Calu3 (cell line): ENCODE measurements around the gene FSD1. TPM values are rescaled to one million over a fixed set of nuclear protein-coding genes. Genes with fewer than 3 reads are reported as not detected.
"Not testable (repeated sequence)": the region's sequence is repeated elsewhere in the genome, so short reads cannot be mapped to it uniquely, and the experiment has no call there.

Experiments used
- BruUV-seq: library from RNA; stranded (reverse); fragments of 400-500 nt; replicated peaks from 2 replicates; lab custom pipeline; 2021; lab: Mats Ljungman, UMichigan
- CTCF ChIA-PET: fragments of 300-600 bp; sonication (Branson Sonifier 250); formaldehyde crosslinking; loops from one replicate; lab custom pipeline; 2022; ENCODE audit warnings: antibody characterized with exemption; lab: Charles Lee
- DNase-seq: peaks from one replicate; pipeline ENCODE4 v3.0.0; 2022
- H3K27ac Mint-ChIP-seq: one replicate; pipeline ENCODE4 v1.8.0; 2022; ENCODE audit warnings: mixed read lengths; ENCODE audit not compliant: unreplicated experiment
- H3K27me3 Mint-ChIP-seq: one replicate; pipeline ENCODE4 v1.8.0; 2022; ENCODE audit warnings: mixed read lengths; ENCODE audit not compliant: unreplicated experiment
- H3K36me3 Mint-ChIP-seq: one replicate; pipeline ENCODE4 v1.8.0; 2022; ENCODE audit warnings: mild to moderate bottlenecking, moderate library complexity, mixed read lengths; ENCODE audit not compliant: insufficient read depth, unreplicated experiment
- H3K4me1 Mint-ChIP-seq: one replicate; pipeline ENCODE4 v1.8.0; 2022; ENCODE audit warnings: mild to moderate bottlenecking, low read depth, mixed read lengths; ENCODE audit not compliant: unreplicated experiment
- H3K4me3 Mint-ChIP-seq: one replicate; pipeline ENCODE4 v1.8.0; 2022; ENCODE audit warnings: mild to moderate bottlenecking, low read depth, moderate library complexity, mixed read lengths; ENCODE audit not compliant: unreplicated experiment
- H3K9me3 Mint-ChIP-seq: one replicate; pipeline ENCODE4 v1.8.0; 2022; ENCODE audit warnings: low read depth, mixed read lengths; ENCODE audit not compliant: unreplicated experiment
- CTCF ChIP-seq: fragments of 200-600 bp; IDR thresholded peaks from one replicate; pipeline ENCODE4 v1.8.0; 2022; ENCODE audit warnings: antibody characterized with exemption; ENCODE audit not compliant: unreplicated experiment
- intact Hi-C: fragments of 100-400 bp; cut with micrococcal nuclease; formaldehyde crosslinking; loops from one replicate; pipeline ENCODE4 v1.10.0; 2022; ENCODE audit not compliant: unreplicated experiment
- total RNA-seq: library from RNA; stranded (reverse); gene quantifications from 2 replicates; pipeline ENCODE4 v1.2.3, GENCODE V29; 2022

FSD1 gene
- total RNA-seq, 1 experiment from 2014 or later: 1.2 TPM

- CTCF ChIA-PET: no interaction called here
- H3K27me3 Mint-ChIP-seq: no peaks in the 10 kb centered on the region
- no peak overlapping the region for H3K27ac Mint-ChIP-seq
- intact Hi-C loops: no loop called here
- H3K4me3 Mint-ChIP-seq: no peak overlapping the region
- H3K36me3 Mint-ChIP-seq: peaks cover 4% of the 10 kb centered on the region
- TF ChIP-seq CTCF: no peak
- no peak for DNase-seq
- no TSS peak for BruUV-seq
- H3K4me1 Mint-ChIP-seq: no peaks in the 10 kb centered on the region
- H3K9me3 Mint-ChIP-seq: no peaks in the 10 kb centered on the region
Observed at GRCh38 chr19:4327252-4327876, 23.0 kb downstream of the FSD1 start.

GRCh38 chr19:4327877-4328242, 23.5 kb downstream of the FSD1 start:
- H3K27me3 Mint-ChIP-seq: no peaks in the 10 kb centered on the region
- no peak overlapping the region for H3K4me3 Mint-ChIP-seq
- no peaks in the 10 kb centered on the region for H3K9me3 Mint-ChIP-seq
- H3K27ac Mint-ChIP-seq: no peak overlapping the region
- BruUV-seq: no TSS peak
- peaks cover 4% of the 10 kb centered on the region for H3K36me3 Mint-ChIP-seq
- no peak for DNase-seq
- H3K4me1 Mint-ChIP-seq: no peaks in the 10 kb centered on the region
- intact Hi-C loops: no loop called here
- TF ChIP-seq CTCF: no peak
- CTCF ChIA-PET: interaction anchor here (0.7 kb wide), 1 partner anchor 1697 kb away, joined by 3 read pairs; no protein-coding TSS in a partner anchor

- H3K4me1 Mint-ChIP-seq: no peaks in the 10 kb centered on the region
- no peak overlapping the region for H3K27ac Mint-ChIP-seq
- no peak for DNase-seq
- CTCF ChIA-PET: interaction anchor here (0.7 kb wide), 1 partner anchor 1698 kb away, joined by 3 read pairs; no protein-coding TSS in a partner anchor
- H3K36me3 Mint-ChIP-seq: peaks cover 4% of the 10 kb centered on the region
- no peaks in the 10 kb centered on the region for H3K27me3 Mint-ChIP-seq
- no peak overlapping the region for H3K4me3 Mint-ChIP-seq
- H3K9me3 Mint-ChIP-seq: no peaks in the 10 kb centered on the region
- no peak for TF ChIP-seq CTCF
- intact Hi-C loops: no loop called here
- no TSS peak for BruUV-seq
Observed at GRCh38 chr19:4328243-4328990, 24.0 kb downstream of the FSD1 start.

DNA sequence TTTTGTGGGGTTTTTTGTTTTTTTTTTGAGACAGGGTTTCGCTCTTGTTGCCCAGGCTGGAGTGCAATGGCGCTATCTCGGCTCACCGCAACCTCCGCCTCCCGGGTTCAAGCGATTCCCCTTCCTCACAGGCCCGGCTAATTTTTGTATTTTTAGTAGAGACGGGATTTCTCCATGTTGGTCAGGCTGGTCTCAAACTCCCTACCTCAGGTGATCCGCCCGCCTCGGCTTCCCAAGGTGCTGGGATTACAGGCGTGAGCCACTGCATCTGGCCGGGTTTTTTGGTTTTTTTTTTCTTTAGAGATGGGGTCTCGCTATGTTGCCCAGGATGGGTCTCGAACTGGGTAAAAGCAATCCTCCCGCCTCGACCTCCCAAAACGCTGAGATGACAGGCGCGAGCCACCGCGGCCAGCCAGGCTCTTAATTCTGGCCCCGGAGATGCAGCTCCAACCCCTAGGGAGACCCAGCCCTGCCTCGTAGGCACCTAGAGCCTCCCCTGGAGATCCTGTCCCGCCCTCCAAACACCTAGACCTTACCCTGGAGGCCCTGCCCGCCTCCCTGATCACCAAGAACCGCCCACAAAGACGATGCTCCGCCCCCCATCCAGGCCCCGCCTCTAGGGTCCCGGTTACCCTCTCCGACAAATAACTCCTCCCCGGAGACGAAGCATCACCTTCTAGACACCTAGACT, 24.7 kb downstream of the FSD1 start:
- H3K27me3 Mint-ChIP-seq, intact Hi-C loops, H3K4me3 Mint-ChIP-seq, H3K4me1 Mint-ChIP-seq, DNase-seq, H3K27ac Mint-ChIP-seq, H3K9me3 Mint-ChIP-seq, CTCF ChIA-PET, H3K36me3 Mint-ChIP-seq, BruUV-seq: not testable (repeated sequence)
